HepG2 (cell line): ENCODE results near the gene HOXA7. TPM values are rescaled to one million over a fixed set of nuclear protein-coding genes. Genes with fewer than 3 reads are reported as not detected.

ENCODE experiments used
- ARNTL ChIP-seq: sonication (generic); formaldehyde crosslinking; IDR thresholded peaks from 2 replicates; pipeline ENCODE4 v1.4.0; 2020; ENCODE audit warnings: mild to moderate bottlenecking, missing genetic modification reagents
- ATF1 ChIP-seq: IDR thresholded peaks from 2 replicates; pipeline ENCODE4 v1.6.1; 2016; ENCODE audit warnings: mild to moderate bottlenecking, control low read depth
- KLF6 ChIP-seq: IDR thresholded peaks from 2 replicates; pipeline ENCODE4 v1.8.0; 2016; ENCODE audit warnings: missing biosample characterization, missing genetic modification reagents
- MAFG ChIP-seq: sonication (generic); formaldehyde crosslinking; IDR thresholded peaks from 2 replicates; pipeline ENCODE4 v1.5.1; 2020; ENCODE audit warnings: mild to moderate bottlenecking, missing genetic modification reagents
- MTERF4 ChIP-seq: sonication (generic); formaldehyde crosslinking; IDR thresholded peaks from 2 replicates; pipeline ENCODE4 v1.8.0; 2023; ENCODE audit warnings: mild to moderate bottlenecking, missing genetic modification reagents
- MYPOP ChIP-seq: sonication (generic); formaldehyde crosslinking; IDR thresholded peaks from 2 replicates; pipeline ENCODE4 v1.8.1; 2023; ENCODE audit warnings: mild to moderate bottlenecking, moderate library complexity, missing genetic modification reagents
- NR3C1 ChIP-seq: sonication (generic); formaldehyde crosslinking; IDR thresholded peaks from 2 replicates; pipeline ENCODE4 v1.4.0; 2020; ENCODE audit warnings: missing genetic modification reagents
- PREB ChIP-seq: sonication (generic); formaldehyde crosslinking; IDR thresholded peaks from 2 replicates; pipeline ENCODE4 v1.4.0; 2020; ENCODE audit warnings: missing genetic modification reagents
- RORA ChIP-seq: sonication (generic); formaldehyde crosslinking; IDR thresholded peaks from 2 replicates; pipeline ENCODE4 v1.5.0; 2020; ENCODE audit warnings: mild to moderate bottlenecking, missing genetic modification reagents, moderate library complexity
- SAFB2 ChIP-seq: sonication (generic); formaldehyde crosslinking; IDR thresholded peaks from 2 replicates; pipeline ENCODE4 v1.5.1; 2020; ENCODE audit warnings: missing genetic modification reagents, low read depth, mild to moderate bottlenecking, borderline replicate concordance
- TAF15 ChIP-seq: fragments of 200-400 bp; formaldehyde crosslinking; IDR thresholded peaks from one replicate; pipeline ENCODE4 v1.6.1; 2018; ENCODE audit warnings: mild to moderate bottlenecking, low read depth, low read length; ENCODE audit not compliant: poor library complexity, severe bottlenecking
- ZC3H4 ChIP-seq: sonication (generic); formaldehyde crosslinking; IDR thresholded peaks from 2 replicates; pipeline ENCODE4 v1.4.0; 2020; ENCODE audit warnings: missing genetic modification reagents, borderline replicate concordance
- ZEB1 ChIP-seq: IDR thresholded peaks from 2 replicates; pipeline ENCODE4 v1.6.1; 2012; ENCODE audit warnings: mild to moderate bottlenecking, low read depth, inconsistent platforms; ENCODE audit not compliant: insufficient replicate concordance
- ZNF275 ChIP-seq: sonication (generic); formaldehyde crosslinking; IDR thresholded peaks from 2 replicates; pipeline ENCODE4 v1.8.0; 2022; ENCODE audit warnings: missing genetic modification reagents, mild to moderate bottlenecking, inconsistent platforms, borderline replicate concordance
- ZNF34 ChIP-seq: sonication (generic); formaldehyde crosslinking; IDR thresholded peaks from 2 replicates; pipeline ENCODE4 v1.4.0; 2020; ENCODE audit warnings: mild to moderate bottlenecking, missing genetic modification reagents, borderline replicate concordance
- ZNF652 ChIP-seq: IDR thresholded peaks from 2 replicates; pipeline ENCODE4 v1.6.1; 2016; ENCODE audit warnings: low read depth, borderline replicate concordance
- ZNF724P ChIP-seq: sonication (generic); formaldehyde crosslinking; IDR thresholded peaks from 2 replicates; pipeline ENCODE4 v1.8.0; 2022; ENCODE audit warnings: missing genetic modification reagents, borderline replicate concordance
- ZNF746 ChIP-seq: sonication (generic); formaldehyde crosslinking; IDR thresholded peaks from 2 replicates; pipeline ENCODE4 v1.8.0; 2022; ENCODE audit warnings: mild to moderate bottlenecking, missing genetic modification reagents
- ZNF841 ChIP-seq: sonication (generic); formaldehyde crosslinking; IDR thresholded peaks from 2 replicates; pipeline ENCODE4 v1.8.1; 2023; ENCODE audit warnings: missing genetic modification reagents, borderline replicate concordance
- polyA plus RNA-seq, 8 experiments: library from polyadenylated mRNA; depleted of rRNA in 3 of 8; stranded (reverse) in 7 of 8; unstranded in 1 of 8; fragments of >200 nt; fragmentation: Illumina TruSeq in 4 of 8; extraction: Trizol in 4 of 8; gene quantifications; 2 replicates each; pipeline versions ENCODE4 v1.2.1 to v1.2.3, GENCODE V29; 2011 to 2016; ENCODE audit warnings: low read depth in 4 of 8, missing spikeins in 1 of 8, mixed read lengths in 1 of 8; ENCODE audit not compliant: insufficient read depth in 1 of 8
- total RNA-seq, 5 experiments: library from RNA; depleted of rRNA; stranded (reverse); fragments of >200 nt; fragmentation: Illumina TruSeq; extraction: Trizol; gene quantifications; 2 replicates each; pipeline ENCODE4 v1.2.3, GENCODE V29; 2016; ENCODE audit warnings: low read depth in 1 of 5
- TF ChIP-seq, protein P1 (sequence below): sonication (generic); formaldehyde crosslinking; IDR thresholded peaks from 2 replicates; pipeline ENCODE4 v1.8.0; 2022; ENCODE audit warnings: missing genetic modification reagents, mild to moderate bottlenecking, borderline replicate concordance
- TF ChIP-seq, protein P2 (sequence below): sonication (generic); formaldehyde crosslinking; IDR thresholded peaks from 2 replicates; pipeline ENCODE4 v1.9.0; 2021; ENCODE audit warnings: missing genetic modification reagents, borderline replicate concordance

The HOXA7 gene
- total and polyA plus RNA-seq, 2 of the 13 experiments (the other 11 are each of a cell fraction or from before 2014, with no cell fraction given), result 0.05 TPM; not detected in 1

- TF ChIP-seq SAFB2 (CRISPR knock-in tag), result no peak; the same call in 1 of the 2 replicates
- TF ChIP-seq ZNF724P (CRISPR knock-in tag), result no peak
- TF ChIP-seq ZNF841 (CRISPR knock-in tag), result no peak
- no peak for TF ChIP-seq ARNTL
- no peak for TF ChIP-seq ZC3H4
- TF ChIP-seq KLF6, result no peak
- TF ChIP-seq MYPOP (CRISPR knock-in tag), result no peak
- no peak for TF ChIP-seq ZNF275
- TF ChIP-seq, protein P1, sequence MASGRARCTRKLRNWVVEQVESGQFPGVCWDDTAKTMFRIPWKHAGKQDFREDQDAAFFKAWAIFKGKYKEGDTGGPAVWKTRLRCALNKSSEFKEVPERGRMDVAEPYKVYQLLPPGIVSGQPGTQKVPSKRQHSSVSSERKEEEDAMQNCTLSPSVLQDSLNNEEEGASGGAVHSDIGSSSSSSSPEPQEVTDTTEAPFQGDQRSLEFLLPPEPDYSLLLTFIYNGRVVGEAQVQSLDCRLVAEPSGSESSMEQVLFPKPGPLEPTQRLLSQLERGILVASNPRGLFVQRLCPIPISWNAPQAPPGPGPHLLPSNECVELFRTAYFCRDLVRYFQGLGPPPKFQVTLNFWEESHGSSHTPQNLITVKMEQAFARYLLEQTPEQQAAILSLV (CRISPR knock-in tag), result no peak
- no peak for TF ChIP-seq MTERF4 (CRISPR knock-in tag)
- TF ChIP-seq MAFG, result no peak
- TF ChIP-seq TAF15, result no peak
- no peak for TF ChIP-seq ZNF746
- TF ChIP-seq PREB (CRISPR knock-in tag), result no peak
- TF ChIP-seq ZNF652 (CRISPR knock-in tag), result no peak
- no peak for TF ChIP-seq ZEB1
- TF ChIP-seq, protein P2, sequence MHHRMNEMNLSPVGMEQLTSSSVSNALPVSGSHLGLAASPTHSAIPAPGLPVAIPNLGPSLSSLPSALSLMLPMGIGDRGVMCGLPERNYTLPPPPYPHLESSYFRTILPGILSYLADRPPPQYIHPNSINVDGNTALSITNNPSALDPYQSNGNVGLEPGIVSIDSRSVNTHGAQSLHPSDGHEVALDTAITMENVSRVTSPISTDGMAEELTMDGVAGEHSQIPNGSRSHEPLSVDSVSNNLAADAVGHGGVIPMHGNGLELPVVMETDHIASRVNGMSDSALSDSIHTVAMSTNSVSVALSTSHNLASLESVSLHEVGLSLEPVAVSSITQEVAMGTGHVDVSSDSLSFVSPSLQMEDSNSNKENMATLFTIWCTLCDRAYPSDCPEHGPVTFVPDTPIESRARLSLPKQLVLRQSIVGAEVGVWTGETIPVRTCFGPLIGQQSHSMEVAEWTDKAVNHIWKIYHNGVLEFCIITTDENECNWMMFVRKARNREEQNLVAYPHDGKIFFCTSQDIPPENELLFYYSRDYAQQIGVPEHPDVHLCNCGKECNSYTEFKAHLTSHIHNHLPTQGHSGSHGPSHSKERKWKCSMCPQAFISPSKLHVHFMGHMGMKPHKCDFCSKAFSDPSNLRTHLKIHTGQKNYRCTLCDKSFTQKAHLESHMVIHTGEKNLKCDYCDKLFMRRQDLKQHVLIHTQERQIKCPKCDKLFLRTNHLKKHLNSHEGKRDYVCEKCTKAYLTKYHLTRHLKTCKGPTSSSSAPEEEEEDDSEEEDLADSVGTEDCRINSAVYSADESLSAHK (CRISPR knock-in tag), result no peak
- no peak for TF ChIP-seq ATF1
- no peak for TF ChIP-seq ZNF34 (CRISPR knock-in tag)
- no peak for TF ChIP-seq RORA
- TF ChIP-seq NR3C1 (CRISPR knock-in tag), result no peak
Measured at GRCh38 chr7:27143023-27143949, 13.2 kb downstream of the HOXA7 start, which contains the start of gene HOXA5 (continued).
